ENCODE measurements around the gene MAP3K13. TPM values are rescaled to one million over a fixed set of nuclear protein-coding genes. Genes with fewer than 3 reads are reported as not detected.
A peak's percentile ranks its signal among the peaks of the same experiment; 100 is the strongest.

MAP3K13 gene
- total RNA-seq, 1 experiment from 2014 or later: 10.5 TPM

GRCh38 chr3:185504636-185505035 lies 141.7 kb downstream of the MAP3K13 start:
- Histone ChIP-seq H3K27me3 (no peaks in the 10 kb centered on the region), H3K9me3 (no peaks in the 10 kb centered on the region; the same call in 1 of the 2 replicates), H3K4me3 (no peak overlapping the region), H3K36me3 (no peaks in the 10 kb centered on the region)
- DNase-seq: no peak

GRCh38 chr3:185507883-185508282 lies 144.9 kb downstream of the MAP3K13 start:
- no peaks in the 10 kb centered on the region; the same call in 1 of the 2 replicates for H3K9me3 ChIP-seq
- no peak for DNase-seq
- no peaks in the 10 kb centered on the region; the same call in 1 of the 2 replicates for H3K27me3 ChIP-seq
- no peaks in the 10 kb centered on the region for H3K36me3 ChIP-seq
- no peak overlapping the region for H3K4me3 ChIP-seq

GRCh38 chr3:185508335-185508991 lies 145.5 kb downstream of the MAP3K13 start:
- H3K4me3 ChIP-seq: no peak overlapping the region
- no peaks in the 10 kb centered on the region for H3K36me3 ChIP-seq
- DNase-seq: no peak
- H3K9me3 ChIP-seq: no peaks in the 10 kb centered on the region; the same call in 1 of the 2 replicates
- H3K27me3 ChIP-seq: peaks cover under 1% of the 10 kb centered on the region; the same call in 1 of the 2 replicates

GRCh38 chr3:185511711-185512110 lies 148.8 kb downstream of the MAP3K13 start:
- no peak for DNase-seq
- Histone ChIP-seq H3K4me3 (no peak overlapping the region), H3K9me3 (no peaks in the 10 kb centered on the region), H3K27me3 (peaks cover 4% of the 10 kb centered on the region), H3K36me3 (no peaks in the 10 kb centered on the region)

DNA sequence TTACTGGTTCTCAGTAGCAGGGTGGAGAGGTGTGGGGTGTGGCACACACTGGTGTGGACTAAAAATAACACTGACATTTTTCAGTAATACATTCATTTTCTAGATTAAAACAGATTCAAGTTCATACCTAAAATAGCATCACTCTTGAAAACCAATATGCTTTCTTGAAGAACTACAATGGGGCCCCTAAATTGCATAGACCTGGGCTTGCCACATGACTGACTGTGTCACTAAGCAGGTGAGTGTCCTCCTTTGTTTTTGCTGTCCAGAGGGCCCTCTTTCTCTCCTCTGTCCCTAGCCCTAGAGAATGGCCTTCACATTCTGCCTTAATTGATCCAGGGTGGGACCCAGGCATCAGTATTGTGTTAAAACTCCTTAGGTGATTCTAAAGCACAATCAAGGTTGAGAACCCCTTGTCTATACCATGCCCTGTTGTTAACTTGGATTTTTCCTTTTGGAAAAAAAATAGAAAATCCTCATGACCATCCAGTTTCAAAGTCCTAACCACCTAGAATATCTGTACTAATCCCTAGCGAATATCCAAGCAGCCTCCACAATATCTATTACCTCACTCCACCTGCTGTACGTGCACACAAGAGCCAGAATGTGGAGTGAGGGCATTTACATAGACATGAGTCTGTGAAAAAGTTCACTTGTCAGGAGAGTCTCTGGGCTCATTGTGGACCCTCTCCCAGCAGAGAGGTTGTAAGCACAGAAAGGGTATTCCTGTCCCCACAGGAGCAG lies 154.6 kb downstream of the MAP3K13 start:
- no peak for DNase-seq

GRCh38 chr3:185519021-185519420 lies 156.1 kb downstream of the MAP3K13 start:
- Histone ChIP-seq H3K4me3 (no peak overlapping the region), H3K36me3 (no peaks in the 10 kb centered on the region)
- DNase-seq: no peak

More for the DNA sequence above, 154.6 kb downstream of the MAP3K13 start:
- Histone ChIP-seq H3K9me3 (no peaks in the 10 kb centered on the region), H3K4me3 (no peak overlapping the region), H3K27me3 (peaks cover 9% of the 10 kb centered on the region), H3K36me3 (no peaks in the 10 kb centered on the region)

GRCh38 chr3:185521349-185522138 lies 158.6 kb downstream of the MAP3K13 start:
- DNase-seq: no peak
- Histone ChIP-seq H3K4me3 (no peak overlapping the region), H3K9me3 (no peaks in the 10 kb centered on the region), H3K36me3 (no peaks in the 10 kb centered on the region), H3K27me3 (peaks cover 5% of the 10 kb centered on the region; the same call in 1 of the 2 replicates)

More at GRCh38 chr3:185519021-185519420, 156.1 kb downstream of the MAP3K13 start:
- no peaks in the 10 kb centered on the region for H3K9me3 ChIP-seq
- H3K27me3 ChIP-seq: peaks cover 5% of the 10 kb centered on the region; the same call in 1 of the 2 replicates

GRCh38 chr3:185526349-185526951 lies 163.5 kb downstream of the MAP3K13 start:
- H3K4me3 ChIP-seq: no peak overlapping the region
- no peaks in the 10 kb centered on the region for H3K36me3 ChIP-seq
- no peaks in the 10 kb centered on the region for H3K9me3 ChIP-seq
- DNase-seq: no peak
- H3K27me3 ChIP-seq: 0 out of 2 replicates have a peak, but pooled peaks cover 2% of the 10 kb centered on the region

DNA sequence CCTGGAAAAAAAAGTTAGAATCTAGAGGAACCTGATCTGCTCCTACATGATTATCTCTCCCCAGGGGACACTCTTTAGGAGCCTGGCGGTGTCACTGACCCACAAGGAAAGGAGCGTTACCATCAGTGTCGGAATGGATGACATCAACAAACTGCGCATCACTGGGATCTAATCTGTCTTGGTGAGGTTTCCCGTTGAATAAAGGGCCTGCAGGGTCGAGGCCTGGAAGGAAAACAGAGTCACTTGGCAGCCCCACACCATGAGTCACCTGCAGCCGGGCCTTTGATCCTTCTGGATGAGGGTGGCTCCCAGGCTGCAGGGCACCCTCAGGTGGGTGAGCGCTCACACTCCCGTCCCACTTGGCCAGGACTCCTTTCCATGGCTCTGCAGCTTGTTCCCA lies 164.4 kb downstream of the MAP3K13 start:
- DNase-seq: peak; percentile 28
- H3K9me3 ChIP-seq: no peaks in the 10 kb centered on the region
- no peak overlapping the region for H3K4me3 ChIP-seq
- 0 out of 2 replicates have a peak, but pooled peaks cover 2% of the 10 kb centered on the region for H3K27me3 ChIP-seq
- no peaks in the 10 kb centered on the region for H3K36me3 ChIP-seq

- Histone ChIP-seq H3K36me3 (no peaks in the 10 kb centered on the region), H3K9me3 (no peaks in the 10 kb centered on the region), H3K27me3 (0 out of 2 replicates have a peak, but pooled peaks cover 2% of the 10 kb centered on the region), H3K4me3 (no peak overlapping the region)
- DNase-seq: no peak
Observed at GRCh38 chr3:185528532-185528931, 165.6 kb downstream of the MAP3K13 start.

- H3K27me3 ChIP-seq: 0 out of 2 replicates have a peak, but pooled peaks cover 2% of the 10 kb centered on the region
- no peak for DNase-seq
- H3K4me3 ChIP-seq: no peak overlapping the region
- H3K36me3 ChIP-seq: no peaks in the 10 kb centered on the region
- no peaks in the 10 kb centered on the region for H3K9me3 ChIP-seq
Observed at GRCh38 chr3:185530856-185531255, 167.9 kb downstream of the MAP3K13 start.

GRCh38 chr3:185532901-185533300 lies 170.0 kb downstream of the MAP3K13 start:
- no peak for DNase-seq
- no peaks in the 10 kb centered on the region for H3K9me3 ChIP-seq
- H3K27me3 ChIP-seq: 0 out of 2 replicates have a peak, but pooled peaks cover 2% of the 10 kb centered on the region
- H3K36me3 ChIP-seq: no peaks in the 10 kb centered on the region
- H3K4me3 ChIP-seq: no peak overlapping the region

DNA sequence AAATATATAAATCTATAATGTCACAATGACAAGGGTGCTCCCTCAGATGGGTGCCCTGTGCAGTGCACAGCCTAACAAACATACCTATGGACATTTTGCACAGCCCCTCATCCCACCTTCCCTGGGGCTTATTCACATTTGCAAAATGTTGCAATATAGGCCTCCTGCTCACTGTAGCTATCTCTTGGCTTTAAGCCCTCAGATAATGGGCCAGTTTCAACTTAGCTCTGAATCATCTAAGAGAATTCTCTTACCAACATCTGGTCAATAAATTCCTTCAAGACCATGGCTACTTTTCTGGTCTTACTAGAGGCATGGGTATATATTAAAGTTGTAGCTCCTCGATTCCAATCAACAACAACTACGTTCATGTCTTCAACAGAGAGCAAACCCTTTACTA lies 171.6 kb downstream of the MAP3K13 start:
- Histone ChIP-seq H3K36me3 (no peaks in the 10 kb centered on the region), H3K27me3 (0 out of 2 replicates have a peak, but pooled peaks cover 2% of the 10 kb centered on the region), H3K9me3 (no peaks in the 10 kb centered on the region), H3K4me3 (no peak overlapping the region)
- no peak for DNase-seq

- H3K36me3 ChIP-seq: no peaks in the 10 kb centered on the region
- no peak overlapping the region for H3K4me3 ChIP-seq
- no peaks in the 10 kb centered on the region for H3K27me3 ChIP-seq
- H3K9me3 ChIP-seq: no peaks in the 10 kb centered on the region
- DNase-seq: peak; percentile 92
Observed at GRCh38 chr3:185537369-185537970, 174.5 kb downstream of the MAP3K13 start.
